H1 (cell line): ENCODE measurements around the gene SARNP. TPM values are rescaled to one million over a fixed set of nuclear protein-coding genes. Genes with fewer than 3 reads are reported as not detected.

Experiments used
- FOSL1 ChIP-seq: IDR thresholded peaks from 2 replicates; pipeline ENCODE4 v1.6.1; 2011; ENCODE audit warnings: mild to moderate bottlenecking, low read depth, low read length, moderate library complexity; ENCODE audit not compliant: insufficient read depth
- KDM1A ChIP-seq: fragments of 200-600, 300-600 bp; sonication (generic); IDR thresholded peaks from 2 replicates; pipeline ENCODE4 v1.7.1; 2016; ENCODE audit warnings: mild to moderate bottlenecking, low read length, borderline replicate concordance
- SIX5 ChIP-seq: IDR thresholded peaks from 2 replicates; pipeline ENCODE4 v1.6.1; 2011; ENCODE audit warnings: mild to moderate bottlenecking, low read depth, low read length
- SP4 ChIP-seq: IDR thresholded peaks from 2 replicates; pipeline ENCODE4 v1.6.1; 2012; ENCODE audit warnings: low read length, inconsistent platforms
- SUZ12 ChIP-seq: fragments of 200-600 bp; sonication (generic); IDR thresholded peaks from 2 replicates; pipeline ENCODE4 v1.6.1; 2012; ENCODE audit warnings: mild to moderate bottlenecking, inconsistent platforms, low read length, moderate library complexity, mixed read lengths
- TAF7 ChIP-seq: optimal IDR thresholded peaks from 2 replicates; pipeline ENCODE3; 2011; ENCODE audit warnings: low read depth, mild to moderate bottlenecking, inconsistent platforms, low read length, moderate library complexity, borderline replicate concordance
- TEAD4 ChIP-seq: IDR thresholded peaks from 2 replicates; pipeline ENCODE4 v1.6.1; 2012; ENCODE audit warnings: low read depth, low read length, inconsistent platforms, mixed read lengths
- polyA plus RNA-seq, 7 experiments: library from polyadenylated mRNA; depleted of rRNA in 3 of 7; stranded (reverse) in 5 of 7; unstranded in 2 of 7; fragments of >200 nt in 5 of 7; fragments of 200-250 nt in 2 of 7; gene quantifications; 1 replicate in 5 of 7; 2 replicates in 1 of 7; 4 replicates in 1 of 7; pipeline versions ENCODE4 v1.2.1 to v1.2.3, GENCODE V29; 2011 to 2013; ENCODE audit warnings: missing spikeins in 2 of 7, mixed read lengths in 2 of 7
- total RNA-seq: library from RNA; stranded (reverse); fragmentation: NEBNext Ultra II Directional; extraction: Animal tissue kit (Norgen Biotek cat#: 25700); gene quantifications from 2 replicates; pipeline ENCODE4 v1.2.1, GENCODE V29; 2021

The SARNP gene
- total and polyA plus RNA-seq, 2 of the 8 experiments (the other 6 are each of a cell fraction or from before 2014, with no cell fraction given) = 114 to 226 TPM

DNA sequence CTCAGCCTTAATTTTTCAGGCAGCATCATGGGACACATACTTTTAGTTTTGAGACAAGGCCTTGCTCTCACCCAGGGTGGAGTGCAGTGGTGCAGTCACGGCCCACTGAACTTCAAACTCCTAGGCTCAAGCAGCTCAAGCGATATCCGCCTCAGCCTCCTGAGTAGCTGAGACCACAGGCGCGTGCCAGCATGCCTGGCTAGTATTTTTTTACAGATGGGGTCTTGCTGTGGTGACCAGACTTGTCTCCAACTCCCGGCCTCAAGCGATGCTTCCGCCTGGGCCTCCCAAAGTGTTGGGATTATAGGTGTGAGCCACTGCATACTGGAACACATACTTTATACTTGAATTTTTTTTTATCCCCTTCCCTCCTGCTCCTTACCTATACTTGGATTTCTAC is 94.6 kb downstream of the SARNP start (continued):
- TF ChIP-seq TAF7 (no peak), KDM1A (no peak), SIX5 (no peak), FOSL1 (no peak), TEAD4 (no peak), SUZ12 (no peak), SP4 (no peak)
